Stimulated activated CD4-positive, alpha-beta T cell treated with anti-CD3 and anti-CD28 coated beads, Interleukin-15, amount 100 ng/mL, for 1 hour (primary cell): ENCODE measurements around the gene LPAR4.
"Not testable (repeated sequence)": the region's sequence is repeated elsewhere in the genome, so short reads cannot be mapped to it uniquely, and the experiment has no call there.

Experiments used
- DNase-seq, 2 donors: peaks; one replicate each; pipeline ENCODE4 v3.0.0-alpha.2; 2020; ENCODE audit warnings: low read depth in 1 of 2, low spot score in 1 of 2

The LPAR4 gene, protein sequence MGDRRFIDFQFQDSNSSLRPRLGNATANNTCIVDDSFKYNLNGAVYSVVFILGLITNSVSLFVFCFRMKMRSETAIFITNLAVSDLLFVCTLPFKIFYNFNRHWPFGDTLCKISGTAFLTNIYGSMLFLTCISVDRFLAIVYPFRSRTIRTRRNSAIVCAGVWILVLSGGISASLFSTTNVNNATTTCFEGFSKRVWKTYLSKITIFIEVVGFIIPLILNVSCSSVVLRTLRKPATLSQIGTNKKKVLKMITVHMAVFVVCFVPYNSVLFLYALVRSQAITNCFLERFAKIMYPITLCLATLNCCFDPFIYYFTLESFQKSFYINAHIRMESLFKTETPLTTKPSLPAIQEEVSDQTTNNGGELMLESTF

DNA sequence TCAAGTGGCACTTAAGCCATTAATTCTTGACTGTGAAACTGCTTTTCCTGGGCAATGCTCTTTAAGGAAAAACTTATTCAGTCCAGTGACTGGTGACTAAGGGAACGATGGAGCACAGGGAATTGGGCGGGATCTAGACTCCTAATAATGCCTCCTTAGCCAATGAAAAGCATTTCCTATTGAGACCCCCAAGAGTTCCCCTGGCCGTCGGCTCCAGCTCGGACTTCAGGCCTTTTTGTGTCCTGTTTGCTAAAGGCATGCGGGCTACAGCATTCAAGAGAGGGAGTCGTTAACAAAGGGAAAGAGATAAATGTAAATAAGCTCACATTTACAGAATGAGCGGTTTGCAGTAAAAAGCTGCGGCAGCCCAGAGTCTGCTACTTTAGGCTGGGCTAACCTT is at the start of gene LPAR4:
LPAR4 (plus strand) TSS at position 232 of the 400 bp plus-strand sequence. CDS start 7,150 bp downstream, outside the sequence.
- DNase-seq = no peak

DNA sequence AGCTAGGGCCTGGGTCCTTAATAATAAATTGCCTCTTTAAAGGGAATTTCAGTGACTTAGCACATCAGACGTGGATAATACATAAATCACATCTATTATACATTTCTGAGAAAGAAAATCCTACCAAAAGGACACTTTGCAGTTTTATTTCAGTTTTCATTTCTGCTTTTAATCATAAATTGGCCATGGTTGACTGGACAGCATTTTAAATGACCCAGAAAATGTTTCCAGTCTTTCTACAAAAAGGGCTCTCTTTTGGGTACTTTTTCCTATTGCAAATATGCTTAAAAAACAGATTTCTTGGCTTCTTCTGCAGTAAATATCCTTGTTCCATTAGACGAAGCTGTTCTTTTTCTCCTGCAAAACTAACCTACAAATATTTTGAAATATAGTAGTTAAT is 41.4 kb upstream of the LPAR4 start:
- no peak for DNase-seq

DNA sequence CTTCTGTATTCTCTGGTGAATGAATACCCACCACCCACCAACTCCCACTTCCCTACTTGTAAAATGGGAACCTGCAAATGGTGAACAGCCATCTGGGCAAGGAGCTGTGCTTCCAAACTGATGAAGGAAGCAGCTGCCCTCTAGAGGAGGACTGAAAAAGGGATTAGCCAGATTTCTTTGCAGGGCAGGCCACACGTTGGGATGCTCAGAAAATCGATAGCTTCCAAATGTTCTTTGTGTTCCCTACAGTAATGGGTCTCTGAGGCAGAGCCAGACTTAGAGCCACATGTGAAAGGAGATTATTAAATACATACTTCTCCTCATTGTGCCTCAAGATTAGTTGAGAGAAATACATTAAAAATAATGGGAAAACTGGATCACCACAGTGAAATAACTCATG is 39.3 kb upstream of the LPAR4 start:
- no peak for DNase-seq

DNA sequence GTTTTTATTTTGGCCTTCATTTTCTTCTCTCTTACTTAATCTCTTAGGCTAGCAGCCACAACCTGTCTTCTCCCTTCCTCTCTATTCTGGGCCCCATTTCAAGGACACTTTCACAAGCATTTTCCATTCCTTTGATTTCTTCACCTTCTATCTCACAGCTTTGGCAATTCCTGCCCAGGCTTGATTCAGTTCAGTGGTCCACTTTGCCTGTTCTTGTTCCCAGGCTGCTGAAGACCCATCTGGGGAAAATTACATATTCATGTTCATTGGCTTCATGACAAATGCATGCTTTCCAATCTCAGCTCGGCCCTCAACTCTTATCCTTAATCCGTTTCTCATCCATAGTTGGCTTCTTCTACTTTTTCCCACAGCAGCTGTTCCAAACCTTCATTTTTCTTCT is 38.7 kb upstream of the LPAR4 start:
- no peak for DNase-seq

DNA sequence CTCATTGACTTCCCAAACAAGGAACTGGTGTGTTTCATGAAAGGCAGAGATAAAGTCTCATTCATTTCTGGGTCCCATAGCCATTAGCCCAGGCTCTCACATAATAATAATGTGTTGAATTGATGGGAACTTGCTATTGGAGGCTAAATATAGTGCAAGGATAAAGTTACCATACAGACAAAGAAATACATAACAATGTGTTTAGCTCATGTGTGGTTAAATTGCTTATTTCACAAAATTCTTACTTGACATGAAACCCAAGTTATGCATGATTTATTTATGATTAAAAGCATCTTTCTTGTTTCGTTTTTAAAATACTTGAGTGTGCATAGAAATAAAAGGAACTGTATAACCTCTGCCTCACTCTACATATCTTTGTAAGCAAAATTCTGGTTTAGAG is 37.3 kb upstream of the LPAR4 start:
- no peak for DNase-seq

DNA sequence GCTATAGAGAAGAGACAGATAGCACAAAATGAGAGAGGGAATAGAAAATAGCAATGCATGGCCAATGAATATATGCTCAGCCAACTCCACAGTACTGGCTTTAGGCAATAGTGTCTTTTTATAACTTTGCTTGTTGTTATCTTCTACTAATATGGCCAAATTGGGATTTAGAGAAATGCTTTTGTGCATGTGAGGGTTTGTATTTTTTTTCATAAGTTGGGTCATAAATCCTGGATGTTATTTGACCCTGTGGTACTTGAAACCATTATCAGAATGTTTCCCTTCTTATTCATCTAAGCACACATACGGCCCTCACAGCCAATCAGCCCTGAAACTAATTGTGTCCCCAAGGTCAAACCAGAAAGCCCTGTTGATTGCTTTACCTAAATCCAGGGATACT is 35.2 kb upstream of the LPAR4 start:
- no peak for DNase-seq

DNA sequence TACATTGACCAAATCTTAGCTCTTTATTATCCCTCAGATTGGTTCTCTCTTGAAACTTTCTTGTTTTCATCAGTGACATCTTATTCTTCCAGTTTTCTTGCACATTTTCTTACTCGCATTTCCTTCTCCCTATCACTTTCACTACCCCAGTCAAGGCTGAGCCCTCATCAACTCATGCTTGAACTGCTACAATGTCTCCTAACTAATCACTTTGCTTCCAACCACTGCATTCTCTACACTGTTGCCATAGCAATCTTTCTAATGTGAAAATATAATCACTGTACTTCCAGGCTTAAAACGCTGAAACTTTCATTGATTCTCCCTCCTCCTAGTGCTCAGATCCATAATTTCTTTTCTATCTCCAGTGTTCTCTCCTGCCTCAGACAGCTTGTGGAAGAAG is 22.2 kb upstream of the LPAR4 start:
- DNase-seq = no peak

DNA sequence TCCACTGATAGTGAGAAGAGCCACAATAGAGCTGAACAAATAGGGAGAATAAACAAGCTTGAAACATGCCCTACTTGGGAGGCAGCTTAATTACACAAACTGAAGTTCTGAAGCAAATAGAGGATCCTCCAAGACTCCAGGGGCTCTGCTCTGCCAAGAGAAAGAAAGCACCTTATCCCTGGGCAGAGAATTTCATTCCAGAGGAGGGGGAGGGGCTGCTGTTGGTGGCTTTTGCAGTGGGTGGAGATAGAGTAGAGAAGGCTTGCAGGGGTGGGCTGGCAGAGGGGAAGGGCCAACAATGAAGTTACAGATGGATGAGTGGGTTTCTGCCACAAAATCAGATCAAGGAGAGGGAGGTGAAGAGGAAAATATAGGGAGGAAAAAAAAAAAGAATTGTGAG is 1.0 kb upstream of the LPAR4 start:
- DNase-seq = no peak

DNA sequence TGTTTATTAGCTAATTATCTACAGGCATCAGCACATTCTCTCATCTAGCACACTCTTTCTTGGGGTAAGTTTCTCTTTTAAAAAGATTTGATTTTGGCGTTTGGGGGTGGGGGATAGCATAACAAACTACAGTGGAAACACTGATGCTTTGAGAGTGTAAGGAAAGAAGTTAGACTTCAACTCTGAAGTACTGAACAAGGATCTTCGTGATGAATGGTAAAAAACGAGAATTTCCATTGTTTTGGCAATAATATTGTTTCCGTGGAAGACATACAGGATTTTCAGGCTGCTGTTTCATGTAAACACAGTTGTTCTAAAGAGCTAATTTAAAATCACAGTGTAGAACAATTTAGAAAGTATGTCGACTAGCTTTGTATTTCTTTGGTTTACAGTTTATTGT is 451 bp downstream of the LPAR4 start:
- no peak for DNase-seq

DNA sequence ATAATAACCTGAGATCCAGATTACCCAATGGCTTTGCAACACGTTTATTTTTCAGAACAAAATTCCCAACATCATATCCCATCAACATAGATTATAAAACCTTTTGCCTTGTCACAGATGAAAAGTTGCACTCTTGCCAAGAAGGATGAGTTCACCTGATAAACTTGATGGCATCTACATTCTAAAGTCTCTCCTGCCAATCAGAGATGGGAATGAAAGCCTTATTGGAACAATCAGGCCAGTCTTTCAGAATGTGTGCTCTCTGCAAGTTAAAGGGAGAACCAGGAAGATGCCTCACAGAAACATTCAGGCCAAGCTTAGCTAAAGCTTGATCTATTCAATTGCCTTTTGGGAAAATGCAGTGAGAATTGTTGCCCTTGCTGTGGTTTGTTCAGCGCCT is 1.3 kb downstream of the LPAR4 start:
- DNase-seq = no peak

DNA sequence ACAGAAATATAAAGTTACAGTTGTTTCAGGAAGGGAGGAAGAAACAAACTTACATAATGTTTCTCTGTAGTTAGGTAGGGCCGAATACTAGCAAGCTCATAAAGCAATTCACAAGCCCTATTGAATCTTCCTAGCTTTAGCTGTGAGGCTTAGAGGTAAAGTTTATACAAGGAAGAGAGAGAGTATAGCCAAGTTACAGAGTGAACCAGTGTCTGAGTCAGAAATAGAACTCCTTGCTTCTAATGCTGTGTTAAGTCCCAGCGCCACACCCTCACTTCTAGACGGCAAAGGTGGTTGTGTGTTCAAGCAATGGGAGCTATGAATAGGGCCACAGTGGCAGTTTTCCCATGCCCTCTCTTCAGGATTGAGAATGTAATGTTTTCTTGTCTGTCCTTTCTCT is 6.1 kb downstream of the LPAR4 start:
- no peak for DNase-seq

DNA sequence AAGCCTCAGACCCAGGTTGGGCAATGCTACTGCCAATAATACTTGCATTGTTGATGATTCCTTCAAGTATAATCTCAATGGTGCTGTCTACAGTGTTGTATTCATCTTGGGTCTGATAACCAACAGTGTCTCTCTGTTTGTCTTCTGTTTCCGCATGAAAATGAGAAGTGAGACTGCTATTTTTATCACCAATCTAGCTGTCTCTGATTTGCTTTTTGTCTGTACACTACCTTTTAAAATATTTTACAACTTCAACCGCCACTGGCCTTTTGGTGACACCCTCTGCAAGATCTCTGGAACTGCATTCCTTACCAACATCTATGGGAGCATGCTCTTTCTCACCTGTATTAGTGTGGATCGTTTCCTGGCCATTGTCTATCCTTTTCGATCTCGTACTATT is 7.4 kb downstream of the LPAR4 start:
- no peak for DNase-seq

DNA sequence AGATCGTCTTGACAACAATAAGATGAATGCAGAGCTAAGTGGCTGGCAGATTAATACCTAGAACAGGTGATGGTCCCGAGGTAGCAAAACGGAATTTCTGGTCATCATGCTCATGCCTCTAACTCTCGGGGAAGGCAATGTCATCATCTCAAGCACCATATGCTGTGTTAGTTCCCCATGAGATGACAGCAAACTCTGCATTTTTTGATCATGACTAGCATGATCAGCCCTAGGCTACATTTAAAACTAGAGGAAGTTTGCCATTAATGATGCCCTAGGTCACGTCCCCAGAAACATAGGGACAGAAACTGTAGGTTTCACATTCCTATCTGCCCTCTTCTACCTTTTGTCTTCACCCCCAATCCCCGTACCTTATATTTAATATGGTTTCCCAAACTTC is 11.6 kb downstream of the LPAR4 start:
- DNase-seq = no peak

DNA sequence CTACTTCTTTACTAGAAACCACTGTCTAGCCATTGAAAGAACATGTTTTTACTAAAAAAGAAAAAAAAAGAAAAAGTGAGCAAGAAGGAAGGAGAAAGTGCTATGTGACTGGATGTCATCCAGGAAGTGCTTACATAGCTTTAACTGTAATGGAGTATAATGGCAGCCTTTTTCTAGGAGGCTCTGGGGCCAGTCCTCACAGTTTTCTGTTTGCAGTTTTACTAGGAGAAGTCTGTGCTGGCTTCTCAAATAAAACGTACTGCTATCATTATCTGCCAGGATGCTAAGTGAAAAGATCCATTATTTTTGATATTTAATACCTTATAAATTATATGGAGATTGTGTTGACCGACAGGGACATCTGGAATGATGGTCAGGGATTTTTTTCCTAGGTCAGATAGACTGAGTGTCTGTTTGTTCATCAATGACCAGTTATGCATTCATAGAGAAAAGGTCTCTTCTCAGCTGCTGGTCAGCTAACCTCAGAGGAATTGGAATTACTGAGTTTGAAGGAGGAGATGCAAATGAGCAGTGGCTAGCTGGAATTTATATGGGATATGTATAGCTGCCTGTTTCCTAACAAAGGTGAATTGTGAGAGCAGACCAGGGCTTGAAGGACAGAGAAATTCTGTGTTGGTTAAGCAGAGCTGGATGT is 21.7 kb downstream of the LPAR4 start:
- no peak for DNase-seq

DNA sequence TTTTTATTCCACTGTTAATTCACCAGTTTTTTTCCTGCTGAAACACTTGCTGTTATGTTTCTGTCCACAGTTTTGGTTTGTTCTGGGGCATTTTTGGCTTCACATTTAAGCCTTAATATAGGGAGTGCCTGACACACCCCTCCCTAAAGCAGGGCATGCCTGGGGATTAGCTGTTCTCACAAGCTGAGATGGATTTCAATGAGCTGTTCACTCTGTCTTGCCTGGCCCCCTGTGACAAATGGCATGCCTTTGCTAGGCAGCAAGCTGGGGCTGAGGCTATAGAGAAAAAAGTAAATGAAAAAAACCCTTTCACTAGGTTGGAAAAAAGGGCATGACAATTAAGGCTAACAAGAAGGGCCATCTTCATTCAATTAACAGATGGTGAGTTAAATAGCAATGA is 22.4 kb downstream of the LPAR4 start:
- no peak for DNase-seq

DNA sequence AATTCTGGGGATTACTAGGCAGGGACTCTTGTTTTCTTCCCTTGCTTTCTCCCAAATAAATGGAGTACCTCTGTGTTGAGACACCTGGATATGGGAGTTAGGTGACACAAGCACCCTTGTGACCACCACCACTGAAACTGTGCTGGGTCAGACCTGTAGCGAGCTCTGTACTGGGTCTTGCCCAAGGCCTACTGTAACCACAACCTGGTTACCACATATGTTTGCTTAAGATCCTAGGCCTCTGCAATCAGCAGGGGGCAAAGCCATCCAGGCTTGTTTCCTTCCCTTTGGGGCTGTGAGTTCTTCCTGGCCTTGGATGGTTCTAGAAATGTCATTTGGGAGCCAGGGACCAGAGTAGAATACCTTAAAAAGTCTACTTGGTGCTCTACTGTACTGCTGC is 49.4 kb downstream of the LPAR4 start:
- no peak for DNase-seq

DNA sequence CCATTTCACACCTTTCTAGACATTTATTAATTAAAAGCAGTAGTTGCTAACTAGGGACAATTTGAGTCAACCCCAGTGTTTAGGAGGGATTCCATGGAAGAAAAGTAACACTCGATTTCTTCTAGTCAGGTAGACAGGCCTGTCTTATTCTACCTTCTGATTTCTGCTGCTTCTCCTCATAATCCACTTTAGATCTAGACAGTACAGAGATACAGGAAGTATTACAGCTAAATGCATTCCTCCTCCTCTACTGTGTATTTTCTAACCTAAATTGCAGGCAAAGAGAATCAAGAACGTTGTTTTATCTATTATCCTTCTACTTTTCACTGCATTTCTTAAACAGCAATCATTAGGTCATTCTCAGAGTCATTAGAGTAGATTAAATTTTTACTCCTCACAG is 52.6 kb downstream of the LPAR4 start:
- DNase-seq = no peak

DNA sequence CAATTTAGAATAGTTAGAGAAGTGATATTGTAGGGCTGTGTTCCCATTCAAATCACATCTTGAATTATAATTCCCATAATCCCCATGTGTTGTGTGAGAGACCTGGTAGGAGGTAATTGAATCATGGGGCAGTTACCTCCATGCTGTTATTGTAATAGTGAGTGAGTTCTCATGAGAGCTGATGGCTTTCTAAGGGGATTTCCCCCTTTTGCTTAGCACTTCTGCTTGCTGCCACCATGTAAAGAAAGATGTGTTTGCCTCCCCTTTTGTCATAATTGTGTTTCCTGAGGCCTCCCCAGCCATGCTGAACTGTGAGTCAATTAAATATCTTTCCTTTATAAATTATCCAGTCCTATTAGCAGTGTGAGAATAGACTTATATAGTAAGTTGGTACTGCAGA is 53.2 kb downstream of the LPAR4 start:
- no peak for DNase-seq

DNA sequence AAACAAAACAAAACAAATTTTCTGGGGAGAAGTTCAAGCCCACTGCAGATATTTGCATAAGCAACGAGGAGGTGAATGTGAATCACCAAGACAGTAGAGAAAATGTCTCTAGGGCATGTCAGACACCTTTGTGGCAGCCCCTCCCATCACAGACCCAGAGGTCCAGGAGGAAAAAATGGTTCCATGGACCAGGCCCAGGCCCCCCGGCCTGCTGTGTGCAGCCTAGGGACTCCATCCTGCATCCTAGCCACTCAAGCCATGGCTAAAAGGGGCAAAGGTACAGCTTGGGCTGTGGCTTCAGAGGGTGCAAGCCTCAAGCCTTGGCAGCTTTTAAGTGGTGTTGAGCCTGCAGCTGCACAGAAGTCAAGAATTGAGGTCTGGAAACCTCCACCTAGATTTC is 54.0 kb downstream of the LPAR4 start:
- no peak for DNase-seq

DNA sequence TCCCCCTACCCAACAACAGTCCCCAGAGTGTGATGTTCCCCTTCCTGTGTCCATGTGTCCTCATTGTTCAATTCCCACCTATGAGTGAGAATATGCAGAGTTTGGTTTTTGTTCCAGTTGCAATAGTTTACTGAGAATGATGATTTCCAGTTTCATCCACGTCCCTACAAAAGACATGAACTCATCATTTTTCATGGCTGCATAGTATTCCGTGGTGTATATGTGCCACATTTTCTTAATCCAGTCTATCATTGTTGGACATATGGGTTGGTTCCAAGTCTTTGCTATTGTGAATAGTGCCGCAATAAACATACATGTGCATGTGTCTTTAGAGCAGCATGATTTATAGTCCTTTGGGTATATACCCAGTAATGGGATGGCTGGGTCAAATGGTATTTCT is 55.0 kb downstream of the LPAR4 start:
- not testable (repeated sequence) for DNase-seq
